Endothelial cell of hepatic sinusoid (primary cell): ENCODE measurements around the gene FES.
"Not testable (repeated sequence)": the region's sequence is repeated elsewhere in the genome, so short reads cannot be mapped to it uniquely, and the experiment has no call there.

ENCODE experiments used
- in situ Hi-C: cut with HindIII; loops from 2 replicates; pipeline ENCODE4 v1.10.0; 2017; ENCODE audit warnings: low sequenced_read_pairs

The FES gene

DNA sequence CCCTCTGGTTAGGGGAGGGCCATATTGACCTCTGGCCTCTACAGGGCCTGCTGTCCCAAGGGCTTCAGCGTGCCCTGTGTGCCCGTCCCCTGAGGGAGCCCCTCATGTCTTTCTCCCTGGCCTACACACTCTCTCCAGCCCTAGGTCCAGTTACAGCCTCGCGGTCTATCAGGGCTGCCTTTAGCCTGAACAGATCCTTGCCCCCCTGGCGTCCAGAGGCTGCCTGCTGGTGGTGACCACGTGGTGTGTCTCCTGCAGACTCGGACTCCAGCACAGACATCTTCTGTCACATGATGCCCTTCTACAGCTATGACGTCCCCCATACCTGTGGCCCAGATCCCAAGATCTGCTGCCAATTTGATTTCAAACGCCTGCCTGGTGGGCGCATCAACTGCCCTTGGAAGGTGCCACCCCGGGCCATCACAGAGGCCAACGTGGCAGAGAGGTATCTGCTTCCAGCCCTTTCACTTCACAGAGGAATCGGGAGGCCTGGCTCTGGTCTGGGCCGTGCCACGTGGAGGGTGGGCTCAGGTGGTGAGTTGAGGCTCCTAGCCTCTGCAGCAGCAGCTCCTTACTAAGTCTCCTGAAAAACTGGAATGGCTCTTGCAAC is 22.9 kb downstream of the FES start:
- in situ Hi-C loops, result no loop called here

GRCh38 chr15:90907838-90908507 is 23.7 kb downstream of the FES start:
- in situ Hi-C loops, result no loop called here

- in situ Hi-C loops, result not testable (repeated sequence)
Measured at GRCh38 chr15:90909449-90909848, 25.1 kb downstream of the FES start.

DNA sequence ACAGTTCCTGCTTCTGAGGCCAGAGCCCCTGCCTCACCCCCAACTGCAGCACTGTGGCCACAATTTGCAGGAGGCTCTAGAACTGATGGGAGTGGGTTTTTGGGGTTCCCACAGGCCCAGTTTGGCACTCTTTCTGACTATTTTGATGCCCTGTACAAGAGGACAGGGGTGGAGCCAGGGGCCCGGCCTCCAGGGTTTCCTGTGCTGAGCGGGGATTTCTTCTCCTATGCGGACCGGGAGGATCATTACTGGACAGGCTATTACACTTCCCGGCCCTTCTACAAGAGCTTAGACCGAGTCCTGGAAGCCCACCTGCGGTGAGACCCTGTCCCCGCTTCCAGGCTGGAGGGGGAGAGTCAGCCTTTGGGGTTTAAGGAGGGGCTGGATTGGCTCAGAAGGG is 25.7 kb downstream of the FES start:
- in situ Hi-C loops, result no loop called here

DNA sequence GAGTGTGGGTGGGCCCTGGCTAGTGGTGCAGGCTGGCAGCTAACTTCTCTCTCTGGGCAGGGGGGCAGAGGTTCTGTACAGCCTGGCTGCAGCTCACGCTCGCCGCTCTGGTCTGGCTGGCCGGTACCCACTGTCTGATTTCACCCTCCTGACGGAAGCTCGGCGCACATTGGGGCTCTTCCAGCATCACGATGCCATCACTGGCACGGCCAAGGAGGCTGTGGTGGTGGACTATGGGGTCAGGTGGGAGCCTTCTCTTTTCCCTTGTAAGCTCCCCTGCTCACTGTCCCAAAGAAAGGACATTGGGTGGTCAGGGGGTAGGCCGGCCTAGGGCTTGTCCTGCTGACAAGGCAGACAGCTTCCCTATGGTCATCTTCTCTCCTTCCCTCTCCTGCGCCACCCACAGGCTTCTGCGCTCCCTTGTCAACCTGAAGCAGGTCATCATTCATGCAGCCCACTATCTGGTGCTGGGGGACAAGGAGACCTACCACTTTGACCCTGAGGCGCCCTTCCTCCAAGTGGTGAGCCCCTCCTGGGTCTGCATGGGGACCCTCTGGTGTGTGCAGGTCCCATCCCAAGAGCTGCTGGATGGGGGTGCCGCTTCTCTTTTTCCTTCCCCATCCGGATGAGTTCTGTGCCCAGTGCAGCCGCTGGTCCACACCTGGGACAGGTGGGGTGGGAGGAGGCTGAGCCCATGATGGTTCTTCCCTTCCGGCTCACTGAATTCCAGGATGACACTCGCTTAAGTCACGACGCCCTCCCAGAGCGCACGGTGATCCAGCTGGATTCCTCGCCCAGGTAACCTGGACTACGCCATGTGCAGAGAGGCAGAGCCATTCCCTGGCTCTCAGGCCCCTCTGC is 26.4 kb downstream of the FES start:
- in situ Hi-C loops, result no loop called here

DNA sequence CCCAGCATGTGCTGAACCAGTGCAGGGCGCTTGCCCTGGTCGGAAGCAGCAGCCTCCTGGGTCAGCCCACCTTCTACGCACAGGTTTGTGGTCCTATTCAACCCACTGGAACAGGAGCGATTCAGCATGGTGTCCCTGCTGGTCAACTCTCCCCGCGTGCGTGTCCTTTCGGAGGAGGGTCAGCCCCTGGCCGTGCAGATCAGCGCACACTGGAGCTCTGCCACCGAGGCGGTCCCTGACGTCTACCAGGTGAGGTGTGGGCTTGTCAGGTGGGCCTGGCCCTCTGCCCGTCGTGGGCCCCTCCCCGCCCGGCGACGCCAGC is 27.0 kb downstream of the FES start:
- in situ Hi-C loops, result no loop called here

DNA sequence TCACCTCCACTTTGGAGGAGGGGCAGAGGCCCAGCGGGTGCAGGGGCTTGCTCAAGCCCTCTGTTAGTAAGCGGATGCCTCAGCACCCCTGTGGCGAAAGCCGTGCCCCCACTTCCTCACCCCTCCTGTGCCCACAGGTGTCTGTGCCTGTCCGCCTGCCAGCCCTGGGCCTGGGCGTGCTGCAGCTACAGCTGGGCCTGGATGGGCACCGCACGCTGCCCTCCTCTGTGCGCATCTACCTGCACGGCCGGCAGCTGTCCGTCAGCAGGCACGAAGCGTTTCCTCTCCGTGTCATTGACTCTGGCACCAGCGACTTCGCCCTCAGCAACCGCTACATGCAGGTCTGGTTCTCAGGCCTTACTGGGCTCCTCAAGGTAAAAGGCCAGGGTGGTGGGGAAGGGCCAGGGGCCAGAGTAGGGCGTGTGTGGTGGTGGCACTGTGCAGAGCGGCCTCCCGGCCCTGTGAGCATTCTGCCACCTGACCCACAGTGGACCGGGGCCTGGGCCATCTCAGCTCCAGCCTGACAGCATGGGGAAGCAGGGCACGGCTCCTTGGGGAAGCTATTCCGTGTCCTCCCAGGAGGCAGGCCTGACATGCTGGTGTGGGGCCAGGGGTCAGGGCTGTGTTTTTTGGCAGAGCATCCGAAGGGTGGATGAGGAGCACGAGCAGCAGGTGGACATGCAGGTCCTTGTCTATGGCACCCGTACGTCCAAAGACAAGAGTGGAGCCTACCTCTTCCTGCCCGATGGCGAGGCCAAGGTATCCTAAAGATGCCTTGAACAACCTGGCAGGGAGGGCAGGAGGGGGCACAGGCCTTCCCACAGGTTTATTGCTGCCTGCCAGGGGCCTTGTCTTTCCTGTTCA is 27.8 kb downstream of the FES start:
- in situ Hi-C loops, result no loop called here

GRCh38 chr15:90912770-90913075 is 28.4 kb downstream of the FES start:
- in situ Hi-C loops, result no loop called here

- in situ Hi-C loops, result no loop called here
Measured at GRCh38 chr15:90913398-90913944, 29.2 kb downstream of the FES start.

GRCh38 chr15:90914305-90915080 is 30.2 kb downstream of the FES start:
- in situ Hi-C loops, result no loop called here

DNA sequence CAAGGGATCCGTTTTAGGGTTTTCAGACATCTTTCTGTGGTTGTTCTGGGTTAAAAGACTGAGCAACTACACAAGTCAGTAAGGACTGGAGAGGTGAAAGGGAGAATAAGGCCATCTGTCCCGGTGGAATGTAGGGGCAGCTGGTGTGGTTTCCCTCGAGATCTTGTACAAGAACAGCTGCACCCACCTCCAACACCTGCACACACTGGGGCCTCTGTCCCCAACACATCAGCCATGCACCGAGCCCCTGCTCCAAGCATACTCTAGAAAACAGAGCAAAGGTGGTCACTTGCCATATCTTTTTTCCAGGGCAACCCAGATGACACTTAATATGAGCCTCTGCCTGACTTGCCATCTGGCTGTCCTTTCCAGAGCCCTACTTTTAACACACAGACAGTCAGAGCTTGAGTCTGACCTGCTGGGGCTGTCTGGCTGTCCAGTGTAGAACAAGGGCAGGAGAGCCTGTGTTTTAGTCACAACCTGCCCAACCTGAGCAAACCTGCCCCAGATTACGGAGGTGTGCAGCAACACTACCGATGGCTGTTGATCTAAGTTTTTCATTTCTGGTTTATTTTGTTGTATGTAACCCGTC is 31.0 kb downstream of the FES start:
- in situ Hi-C loops, result no loop called here

GRCh38 chr15:90915808-90916440 is 31.6 kb downstream of the FES start:
- in situ Hi-C loops, result no loop called here

DNA sequence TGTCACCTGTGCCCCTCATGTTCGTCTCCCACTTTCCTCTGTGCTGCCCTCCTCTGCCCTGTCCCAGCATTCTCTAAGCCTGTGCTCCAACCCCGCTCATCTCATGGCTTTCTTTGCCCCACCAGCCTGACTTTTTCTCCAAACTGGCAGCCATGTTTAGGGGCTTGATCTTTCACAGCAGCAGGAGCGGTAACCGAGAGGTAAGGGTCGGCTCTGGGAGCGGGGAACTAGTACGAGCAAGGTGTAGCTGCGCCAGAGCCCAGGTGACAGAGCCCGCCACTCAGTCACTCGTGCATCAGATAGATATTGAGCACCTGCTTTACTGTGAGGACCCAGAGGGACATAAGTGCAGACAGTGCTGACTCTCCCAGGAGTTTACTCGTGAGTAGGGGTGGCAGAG is 32.2 kb downstream of the FES start:
- in situ Hi-C loops, result no loop called here

- in situ Hi-C loops, result no loop called here
Measured at GRCh38 chr15:90917569-90917968, 33.3 kb downstream of the FES start.

DNA sequence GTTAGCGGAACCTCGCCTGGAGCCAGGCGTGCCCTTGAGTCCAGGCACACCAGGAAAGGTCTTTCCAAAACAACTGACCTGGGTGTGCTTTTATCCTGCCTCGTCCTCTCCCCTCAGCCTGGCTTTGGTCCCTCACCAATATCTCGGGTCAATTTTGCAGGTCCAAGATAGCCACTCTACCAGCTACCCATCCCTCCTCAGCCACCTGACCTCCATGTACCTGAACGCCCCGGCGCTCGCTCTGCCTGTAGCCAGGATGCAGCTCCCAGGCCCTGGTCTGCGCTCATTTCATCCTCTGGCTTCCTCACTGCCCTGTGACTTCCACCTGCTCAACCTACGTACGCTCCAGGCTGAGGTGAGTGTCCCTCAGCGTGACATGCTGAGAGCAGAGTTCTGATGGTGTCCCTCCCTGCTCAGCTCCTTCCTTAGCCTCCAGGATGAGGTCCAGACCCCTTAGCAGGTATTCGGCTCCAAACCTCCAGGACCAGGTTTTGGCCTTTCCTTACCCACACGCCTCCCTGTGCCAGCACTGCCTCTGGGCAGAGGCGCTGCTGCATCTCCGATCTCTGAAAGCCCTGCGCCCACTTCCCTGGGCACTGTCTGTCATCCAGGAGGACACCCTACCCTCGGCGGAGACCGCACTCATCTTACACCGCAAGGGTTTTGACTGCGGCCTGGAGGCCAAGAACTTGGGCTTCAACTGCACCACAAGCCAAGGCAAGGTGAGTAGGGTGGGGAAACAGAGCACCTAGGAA is 33.9 kb downstream of the FES start:
- in situ Hi-C loops, result no loop called here

DNA sequence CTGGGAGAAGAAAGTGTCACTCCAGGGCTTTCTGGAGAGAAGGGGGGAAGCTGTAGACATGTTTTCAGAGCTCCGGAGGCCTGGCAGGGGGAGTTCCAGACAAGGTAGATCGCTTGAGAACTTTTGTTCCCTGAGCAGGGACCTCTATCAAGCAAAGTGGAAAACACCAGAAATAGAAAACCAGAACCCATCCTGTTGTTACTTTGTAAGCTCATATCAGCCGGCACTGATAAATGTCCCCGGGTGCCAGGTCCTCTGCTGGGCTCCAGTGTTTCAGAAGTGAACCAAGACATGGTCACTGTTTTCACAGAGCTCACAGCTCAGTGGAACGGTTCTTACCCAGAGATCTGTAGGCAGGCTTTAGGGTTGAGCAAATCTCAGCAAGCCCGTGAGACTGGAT is 34.5 kb downstream of the FES start:
- in situ Hi-C loops, result no loop called here

GRCh38 chr15:90921887-90922286 is 37.6 kb downstream of the FES start:
- in situ Hi-C loops, result no loop called here

DNA sequence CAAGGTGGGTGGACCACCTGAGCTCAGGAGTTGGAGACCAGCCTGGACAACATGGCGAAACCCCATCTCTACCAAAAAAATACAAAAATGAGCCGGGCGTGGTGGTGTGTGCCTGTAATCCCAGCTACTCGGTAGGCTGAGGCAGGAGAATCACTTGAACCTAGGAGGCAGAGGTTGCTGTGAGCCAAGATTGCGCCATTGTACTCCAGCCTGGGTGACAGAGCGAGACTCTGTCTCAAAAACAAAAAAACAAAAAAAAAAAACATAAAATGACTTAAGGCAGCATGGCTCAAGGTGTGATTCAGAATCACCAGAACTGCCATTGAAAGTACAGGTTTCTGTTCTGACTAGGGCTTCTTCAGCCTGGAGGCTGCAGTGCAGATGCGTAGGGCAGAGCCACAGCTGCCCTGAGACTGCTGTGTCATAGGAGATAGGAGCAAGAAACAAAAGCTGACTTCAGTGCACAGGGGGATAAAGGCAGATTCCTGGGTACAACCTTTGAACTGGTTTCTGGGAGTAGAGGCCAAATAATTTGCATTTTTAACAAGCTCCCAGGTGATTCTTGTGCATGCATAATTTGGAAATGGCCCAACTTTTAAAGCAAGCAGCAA is 38.5 kb downstream of the FES start:
- in situ Hi-C loops, result not testable (repeated sequence)
